ENCODE measurements around the gene ZNF385B.

Gene ZNF385B

GRCh38 chr2:179543361-179543901, 318.0 kb downstream of the ZNF385B start:
- peak; percentile 19 for DNase-seq

GRCh38 chr2:179541586-179541985, 319.8 kb downstream of the ZNF385B start:
- DNase-seq: no peak

GRCh38 chr2:179539124-179539511, 322.3 kb downstream of the ZNF385B start:
- no peak for DNase-seq

- DNase-seq: no peak
Observed at GRCh38 chr2:179538406-179539123, 322.8 kb downstream of the ZNF385B start.

GRCh38 chr2:179536185-179536584, 325.2 kb downstream of the ZNF385B start:
- DNase-seq: no peak

GRCh38 chr2:179533875-179534274, 327.5 kb downstream of the ZNF385B start:
- no peak for DNase-seq

GRCh38 chr2:179532863-179533278, 328.5 kb downstream of the ZNF385B start:
- DNase-seq: no peak

GRCh38 chr2:179528576-179529069, 332.8 kb downstream of the ZNF385B start:
- no peak for DNase-seq

- no peak for DNase-seq
Observed at GRCh38 chr2:179525340-179525739, 336.1 kb downstream of the ZNF385B start.

- DNase-seq: no peak
Observed at GRCh38 chr2:179524809-179525339, 336.5 kb downstream of the ZNF385B start.

- no peak for DNase-seq
Observed at GRCh38 chr2:179521944-179522343, 339.5 kb downstream of the ZNF385B start.

- no peak for DNase-seq
Observed at GRCh38 chr2:179518830-179519229, 342.6 kb downstream of the ZNF385B start.

- DNase-seq: no peak
Observed at GRCh38 chr2:179513181-179513580, 348.2 kb downstream of the ZNF385B start.

GRCh38 chr2:179512281-179513035, 349.0 kb downstream of the ZNF385B start:
- DNase-seq: no peak

- DNase-seq: no peak
Observed at GRCh38 chr2:179511105-179511789, 350.2 kb downstream of the ZNF385B start.

GRCh38 chr2:179495315-179495714, 366.1 kb downstream of the ZNF385B start:
- no peak for DNase-seq

- DNase-seq: no peak
Observed at GRCh38 chr2:179488563-179488962, 372.8 kb downstream of the ZNF385B start.

- no peak for DNase-seq
Observed at GRCh38 chr2:179487010-179487731, 374.2 kb downstream of the ZNF385B start.

GRCh38 chr2:179483131-179483530, 378.3 kb downstream of the ZNF385B start:
- DNase-seq: no peak

GRCh38 chr2:179479947-179480346, 381.5 kb downstream of the ZNF385B start:
- DNase-seq: no peak

- no peak for DNase-seq
Observed at GRCh38 chr2:179478771-179479170, 382.6 kb downstream of the ZNF385B start.

GRCh38 chr2:179470992-179471391, 390.4 kb downstream of the ZNF385B start:
- DNase-seq: no peak

Measured in T1000 (cell line).